ENCODE data around the gene POLR1E. TPM values are rescaled to one million over a fixed set of nuclear protein-coding genes. Genes with fewer than 3 reads are reported as not detected.

The POLR1E gene
- polyA plus RNA-seq, 1 experiment: 21.6 TPM

DNA sequence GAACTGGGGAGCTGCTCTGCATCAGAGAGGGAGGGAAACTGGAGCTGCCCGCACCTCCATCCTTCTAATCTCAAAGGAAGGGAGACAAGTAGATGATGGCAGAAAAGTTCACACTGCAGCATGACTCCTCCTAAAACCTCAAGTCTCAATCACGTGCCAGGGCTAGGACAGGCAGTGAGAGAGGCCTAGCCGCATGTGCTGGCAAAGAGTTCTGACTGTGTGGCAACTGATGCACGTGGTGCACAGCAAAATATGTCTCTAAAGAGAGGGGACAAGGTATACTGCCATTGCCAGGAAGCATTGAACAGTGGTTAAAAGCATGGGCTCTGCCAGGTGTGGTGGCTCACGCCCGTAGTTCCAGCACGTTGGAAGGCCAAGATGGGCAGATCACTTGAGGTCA, 52.4 kb downstream of the POLR1E start:
- DNase-seq (ENCODE audit: low read depth): no peak
- TF ChIP-seq CTCF (IDR thresholded peaks at IDR 0.05; ENCODE audit: insufficient read depth, low read depth, low read length): no peak
- peaks cover 15% of the 10 kb centered on the region for H3K36me3 ChIP-seq (ENCODE audit: control insufficient read depth, insufficient read depth, low read length)
- POLR2A ChIA-PET: no interaction called here
- H3K27me3 ChIP-seq (ENCODE audit: control insufficient read depth, insufficient read depth, low read length): no peaks in the 10 kb centered on the region
- H3K4me3 ChIP-seq (ENCODE audit: low read depth, low read length): no peak overlapping the region
- CTCF ChIA-PET: no interaction called here

DNA sequence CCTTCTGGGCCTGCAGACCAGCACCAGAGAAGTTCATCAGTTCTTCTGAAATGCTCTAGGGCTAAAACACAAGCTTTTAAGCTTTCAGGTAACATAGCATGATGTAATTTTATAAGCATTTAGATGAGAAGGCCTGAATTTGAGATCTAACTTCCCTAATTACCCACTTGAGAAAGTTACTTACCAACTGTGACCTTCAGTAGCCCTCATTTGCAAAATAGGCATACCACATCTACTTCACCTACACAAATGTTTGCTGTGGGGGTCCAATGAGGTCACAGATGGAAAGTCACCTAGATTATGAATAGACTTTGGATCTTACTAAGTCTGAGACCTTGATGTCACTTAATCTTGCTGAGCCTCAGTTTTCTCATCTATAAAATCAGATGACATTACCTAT, 53.9 kb downstream of the POLR1E start:
- Histone ChIP-seq H3K4me3 (ENCODE audit: low read depth, low read length) (no peak overlapping the region), H3K27me3 (ENCODE audit: control insufficient read depth, insufficient read depth, low read length) (no peaks in the 10 kb centered on the region), H3K36me3 (ENCODE audit: control insufficient read depth, insufficient read depth, low read length) (peaks cover 15% of the 10 kb centered on the region)
- no peak for TF ChIP-seq CTCF (IDR thresholded peaks at IDR 0.05; ENCODE audit: insufficient read depth, low read depth, low read length)
- ChIA-PET CTCF (no interaction called here), POLR2A (no interaction called here)
- DNase-seq (ENCODE audit: low read depth): no peak

- POLR2A ChIA-PET: no interaction called here
- Histone ChIP-seq H3K27me3 (ENCODE audit: control insufficient read depth, insufficient read depth, low read length) (no peaks in the 10 kb centered on the region), H3K4me3 (ENCODE audit: low read depth, low read length) (no peak overlapping the region), H3K36me3 (ENCODE audit: control insufficient read depth, insufficient read depth, low read length) (peaks cover 15% of the 10 kb centered on the region)
- DNase-seq (ENCODE audit: low read depth): no peak
- CTCF ChIA-PET: no interaction called here
- TF ChIP-seq CTCF (IDR thresholded peaks at IDR 0.05; ENCODE audit: insufficient read depth, low read depth, low read length): no peak
Observed at GRCh38 chr9:37540634-37541033, 54.9 kb downstream of the POLR1E start.

DNA sequence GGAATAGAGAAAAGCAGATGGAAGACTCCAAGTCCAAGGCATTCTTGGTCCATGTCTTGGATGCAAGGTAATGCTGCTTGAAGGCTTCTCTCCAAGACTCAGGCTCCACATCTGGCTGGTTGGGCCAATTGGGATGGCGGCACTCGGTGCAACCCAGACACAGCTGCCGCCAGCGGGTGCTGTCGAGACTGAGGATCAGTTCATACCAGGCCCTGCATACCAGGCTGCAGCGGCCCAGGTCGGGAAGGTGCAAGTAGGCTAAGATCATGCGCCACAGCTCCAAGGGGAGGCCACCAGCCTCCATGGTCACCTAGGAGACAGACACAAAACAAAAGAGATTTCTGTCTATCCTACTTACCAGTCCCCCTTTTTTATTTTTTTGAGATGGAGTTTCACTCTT, 55.7 kb downstream of the POLR1E start:
- no peak for TF ChIP-seq CTCF (IDR thresholded peaks at IDR 0.05; ENCODE audit: insufficient read depth, low read depth, low read length)
- DNase-seq (ENCODE audit: low read depth): no peak
- Histone ChIP-seq H3K4me3 (ENCODE audit: low read depth, low read length) (no peak overlapping the region), H3K36me3 (ENCODE audit: control insufficient read depth, insufficient read depth, low read length) (peaks cover 15% of the 10 kb centered on the region), H3K27me3 (ENCODE audit: control insufficient read depth, insufficient read depth, low read length) (no peaks in the 10 kb centered on the region)
- CTCF ChIA-PET: no interaction called here
- POLR2A ChIA-PET: no interaction called here

DNA sequence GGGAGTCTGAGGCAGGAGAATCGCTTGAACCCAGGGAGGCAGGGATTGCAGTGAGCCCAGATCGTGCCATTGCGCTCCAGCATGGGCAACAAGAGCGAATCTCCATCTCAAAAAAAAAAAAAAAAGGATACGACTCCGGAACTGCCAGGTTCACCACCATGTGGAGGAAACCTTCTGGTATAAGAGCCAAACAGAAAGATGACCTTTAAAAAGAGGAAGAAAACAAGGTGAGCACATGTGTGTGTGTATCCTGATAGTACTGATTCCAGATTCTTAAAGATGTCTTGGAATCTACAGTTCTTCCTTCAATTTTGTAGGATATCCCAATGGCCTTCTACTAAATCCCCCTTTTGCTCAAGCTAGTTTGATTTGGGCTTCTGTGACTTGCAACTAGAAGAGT, 56.7 kb downstream of the POLR1E start:
- Histone ChIP-seq H3K27me3 (ENCODE audit: control insufficient read depth, insufficient read depth, low read length) (no peaks in the 10 kb centered on the region), H3K36me3 (ENCODE audit: control insufficient read depth, insufficient read depth, low read length) (peaks cover 10% of the 10 kb centered on the region), H3K4me3 (ENCODE audit: low read depth, low read length) (no peak overlapping the region)
- CTCF ChIA-PET: interaction anchor here (1.5 kb wide), 1 partner anchor 8 kb away, joined by 5 read pairs; no protein-coding TSS in a partner anchor
- POLR2A ChIA-PET: interaction anchor here (0.6 kb wide), 1 partner anchor 46 kb away, joined by 4 read pairs; no protein-coding TSS in a partner anchor
- no peak for TF ChIP-seq CTCF (IDR thresholded peaks at IDR 0.05; ENCODE audit: insufficient read depth, low read depth, low read length)
- no peak for DNase-seq (ENCODE audit: low read depth)
